HG03103 (cell line): ENCODE measurements around the gene C4orf36.

Experiments used
- ATAC-seq: cut with Tn5 transposase; IDR thresholded peaks from one replicate; pipeline ENCODE4 v1.9.1; 2021; ENCODE audit warnings: low read depth; ENCODE audit not compliant: unreplicated experiment

C4orf36 gene

GRCh38 chr4:86870442-86871069, 21.7 kb downstream of the C4orf36 start:
- no peak for ATAC-seq

GRCh38 chr4:86857341-86858052, 34.7 kb downstream of the C4orf36 start:
- ATAC-seq, result no peak

- no peak for ATAC-seq
Measured at GRCh38 chr4:86856896-86857295, 35.3 kb downstream of the C4orf36 start.

- no peak for ATAC-seq
Measured at GRCh38 chr4:86855572-86855971, 36.6 kb downstream of the C4orf36 start.

GRCh38 chr4:86853209-86853608, 39.0 kb downstream of the C4orf36 start:
- no peak for ATAC-seq

- no peak for ATAC-seq
Measured at GRCh38 chr4:86848732-86849619, 43.2 kb downstream of the C4orf36 start, which contains the start of gene SLC10A6. Gene SLC10A6, minus strand, starts transcription at chr4:86849384. Its CDS starts 269 bp downstream, at chr4:86849115.

GRCh38 chr4:86848136-86848535, 44.1 kb downstream of the C4orf36 start:
- ATAC-seq, result no peak

- no peak for ATAC-seq
Measured at GRCh38 chr4:86847571-86847970, 44.7 kb downstream of the C4orf36 start.

GRCh38 chr4:86846921-86847320, 45.3 kb downstream of the C4orf36 start:
- ATAC-seq, result no peak

- no peak for ATAC-seq
Measured at GRCh38 chr4:86845593-86845992, 46.6 kb downstream of the C4orf36 start.

- ATAC-seq, result no peak
Measured at GRCh38 chr4:86841309-86841708, 50.9 kb downstream of the C4orf36 start.

GRCh38 chr4:86840858-86841257, 51.4 kb downstream of the C4orf36 start:
- no peak for ATAC-seq

- ATAC-seq, result no peak
Measured at GRCh38 chr4:86837691-86838503, 54.3 kb downstream of the C4orf36 start.

- no peak for ATAC-seq
Measured at GRCh38 chr4:86835677-86836076, 56.5 kb downstream of the C4orf36 start.

GRCh38 chr4:86834901-86835300, 57.3 kb downstream of the C4orf36 start:
- ATAC-seq, result no peak

GRCh38 chr4:86833615-86834014, 58.6 kb downstream of the C4orf36 start:
- ATAC-seq, result no peak

GRCh38 chr4:86831262-86832130, 60.7 kb downstream of the C4orf36 start:
- no peak for ATAC-seq
